ENCODE measurements around the gene CIITA. TPM values are rescaled to one million over a fixed set of nuclear protein-coding genes. Genes with fewer than 3 reads are reported as not detected.

Gene CIITA
- total and polyA plus RNA-seq, 9 of the 15 experiments (the other 6 are each of a cell fraction or from before 2014, with no cell fraction given) = 0.01 to 0.20 (median 0.11) TPM; not detected in 4

GRCh38 chr16:10918294-10919002, 41.4 kb downstream of the CIITA start (continued):
- TF ChIP-seq MYC (IDR thresholded peaks at IDR 0.05; ENCODE audit: low read depth, low read length) (0 out of 2 replicates have a peak, but pooled peaks have one; percentile 28), MYC (CRISPR knock-in tag; IDR thresholded peaks at IDR 0.05; ENCODE audit: borderline replicate concordance, low read depth) (no peak), JUN (IDR thresholded peaks at IDR 0.05; ENCODE audit: borderline replicate concordance, low read depth, low read length) (no peak), JUN (CRISPR knock-in tag; IDR thresholded peaks at IDR 0.05; ENCODE audit: borderline replicate concordance) (0 out of 2 replicates have a peak, but pooled peaks have one; percentile 39), TEAD1 (CRISPR knock-in tag; IDR thresholded peaks at IDR 0.05) (0 out of 4 replicates have a peak, but pooled peaks of 1 of the 2 experiments have one; percentile 27), SRSF1 (IDR thresholded peaks at IDR 0.05; ENCODE audit: low read depth, low read length) (no peak), CTBP1 (IDR thresholded peaks at IDR 0.05; ENCODE audit: borderline replicate concordance) (peak; percentile 50; the same call in 1 of the 2 replicates), CXXC5 (CRISPR knock-in tag; IDR thresholded peaks at IDR 0.05) (peak; percentile 39; the same call in 1 of the 2 replicates), EP300 (IDR thresholded peaks at IDR 0.05; ENCODE audit: low read length) (no peak), DLX4 (CRISPR knock-in tag; IDR thresholded peaks at IDR 0.05) (no peak), CREM (IDR thresholded peaks at IDR 0.05; ENCODE audit: low read depth) (peak; percentile 79), FOXK1 (CRISPR knock-in tag; IDR thresholded peaks at IDR 0.05; ENCODE audit: borderline replicate concordance) (no peak; the same call in 1 of the 2 replicates), POLR2AphosphoS5 (IDR thresholded peaks at IDR 0.05; ENCODE audit: control insufficient read depth, insufficient read depth, low read depth, low read length) (no peak), SRSF7 (optimal IDR thresholded peaks at IDR 0.05; ENCODE audit: low read depth, low read length) (no peak), TGIF2 (CRISPR knock-in tag; IDR thresholded peaks at IDR 0.05) (no peak), GABPB2 (CRISPR knock-in tag; conservative IDR thresholded peaks at IDR 0.05) (no peak), ZKSCAN1 (IDR thresholded peaks at IDR 0.05; ENCODE audit: low read depth, low read length) (0 out of 2 replicates have a peak, but pooled peaks have one; percentile 43), ATF7 (IDR thresholded peaks at IDR 0.05) (peak; percentile 47; the same call in 1 of the 2 replicates), CC2D1A (IDR thresholded peaks at IDR 0.05) (0 out of 2 replicates have a peak, but pooled peaks have one; percentile 27), RAD21 (CRISPR knock-in tag; conservative IDR thresholded peaks at IDR 0.05 in 1 of 2, IDR thresholded peaks at IDR 0.05 in 1 of 2) (peak; percentile 75 to 92)
- TF ChIP-seq, protein P1, sequence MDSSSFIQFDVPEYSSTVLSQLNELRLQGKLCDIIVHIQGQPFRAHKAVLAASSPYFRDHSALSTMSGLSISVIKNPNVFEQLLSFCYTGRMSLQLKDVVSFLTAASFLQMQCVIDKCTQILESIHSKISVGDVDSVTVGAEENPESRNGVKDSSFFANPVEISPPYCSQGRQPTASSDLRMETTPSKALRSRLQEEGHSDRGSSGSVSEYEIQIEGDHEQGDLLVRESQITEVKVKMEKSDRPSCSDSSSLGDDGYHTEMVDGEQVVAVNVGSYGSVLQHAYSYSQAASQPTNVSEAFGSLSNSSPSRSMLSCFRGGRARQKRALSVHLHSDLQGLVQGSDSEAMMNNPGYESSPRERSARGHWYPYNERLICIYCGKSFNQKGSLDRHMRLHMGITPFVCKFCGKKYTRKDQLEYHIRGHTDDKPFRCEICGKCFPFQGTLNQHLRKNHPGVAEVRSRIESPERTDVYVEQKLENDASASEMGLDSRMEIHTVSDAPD (CRISPR knock-in tag; IDR thresholded peaks at IDR 0.05) = no peak
- TF ChIP-seq, protein P2, sequence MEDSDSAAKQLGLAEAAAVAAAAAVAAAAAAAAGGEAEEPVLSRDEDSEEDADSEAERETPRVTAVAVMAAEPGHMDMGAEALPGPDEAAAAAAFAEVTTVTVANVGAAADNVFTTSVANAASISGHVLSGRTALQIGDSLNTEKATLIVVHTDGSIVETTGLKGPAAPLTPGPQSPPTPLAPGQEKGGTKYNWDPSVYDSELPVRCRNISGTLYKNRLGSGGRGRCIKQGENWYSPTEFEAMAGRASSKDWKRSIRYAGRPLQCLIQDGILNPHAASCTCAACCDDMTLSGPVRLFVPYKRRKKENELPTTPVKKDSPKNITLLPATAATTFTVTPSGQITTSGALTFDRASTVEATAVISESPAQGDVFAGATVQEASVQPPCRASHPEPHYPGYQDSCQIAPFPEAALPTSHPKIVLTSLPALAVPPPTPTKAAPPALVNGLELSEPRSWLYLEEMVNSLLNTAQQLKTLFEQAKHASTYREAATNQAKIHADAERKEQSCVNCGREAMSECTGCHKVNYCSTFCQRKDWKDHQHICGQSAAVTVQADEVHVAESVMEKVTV (CRISPR knock-in tag; IDR thresholded peaks at IDR 0.05) = peak; percentile 71
- TF ChIP-seq, protein P3, sequence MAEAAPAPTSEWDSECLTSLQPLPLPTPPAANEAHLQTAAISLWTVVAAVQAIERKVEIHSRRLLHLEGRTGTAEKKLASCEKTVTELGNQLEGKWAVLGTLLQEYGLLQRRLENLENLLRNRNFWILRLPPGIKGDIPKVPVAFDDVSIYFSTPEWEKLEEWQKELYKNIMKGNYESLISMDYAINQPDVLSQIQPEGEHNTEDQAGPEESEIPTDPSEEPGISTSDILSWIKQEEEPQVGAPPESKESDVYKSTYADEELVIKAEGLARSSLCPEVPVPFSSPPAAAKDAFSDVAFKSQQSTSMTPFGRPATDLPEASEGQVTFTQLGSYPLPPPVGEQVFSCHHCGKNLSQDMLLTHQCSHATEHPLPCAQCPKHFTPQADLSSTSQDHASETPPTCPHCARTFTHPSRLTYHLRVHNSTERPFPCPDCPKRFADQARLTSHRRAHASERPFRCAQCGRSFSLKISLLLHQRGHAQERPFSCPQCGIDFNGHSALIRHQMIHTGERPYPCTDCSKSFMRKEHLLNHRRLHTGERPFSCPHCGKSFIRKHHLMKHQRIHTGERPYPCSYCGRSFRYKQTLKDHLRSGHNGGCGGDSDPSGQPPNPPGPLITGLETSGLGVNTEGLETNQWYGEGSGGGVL (CRISPR knock-in tag; IDR thresholded peaks at IDR 0.05) = no peak
